Jurkat, Clone E6-1 (cell line): ENCODE measurements around the gene CSMD2.
"Not testable (repeated sequence)": the region's sequence is repeated elsewhere in the genome, so short reads cannot be mapped to it uniquely, and the experiment has no call there.

Experiments
- DNase-seq: peaks from one replicate; pipeline ENCODE4 v3.0.0-alpha.2; 2011; ENCODE audit warnings: low read depth, low spot score
- H3K4me3 ChIP-seq: 2 replicates; pipeline ENCODE4 v1.5.1; 2011; ENCODE audit warnings: mild to moderate bottlenecking, low read length, control low read depth, moderate library complexity

Gene CSMD2

GRCh38 chr1:34019741-34020552 is 145.1 kb downstream of the CSMD2 start:
- no peak overlapping the region for H3K4me3 ChIP-seq
- DNase-seq = no peak

DNA sequence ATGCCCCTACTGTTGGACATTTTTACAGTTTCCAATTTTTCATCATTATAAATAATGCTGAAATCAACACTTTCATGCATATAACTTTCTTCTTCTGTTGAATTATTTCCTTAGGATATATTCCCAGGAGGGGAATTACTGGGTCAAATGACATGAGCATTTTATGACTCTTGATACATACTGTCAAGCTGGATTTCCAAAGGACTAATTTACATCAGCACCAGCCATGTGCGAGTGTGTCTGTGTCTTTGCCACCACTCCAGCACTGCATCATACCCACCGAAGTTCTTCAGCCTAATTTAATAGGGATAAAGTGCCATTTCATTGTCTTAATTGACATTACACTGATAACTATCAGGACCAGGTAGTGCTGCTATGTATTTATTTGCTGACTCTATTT is 146.7 kb downstream of the CSMD2 start:
- DNase-seq = no peak

DNA sequence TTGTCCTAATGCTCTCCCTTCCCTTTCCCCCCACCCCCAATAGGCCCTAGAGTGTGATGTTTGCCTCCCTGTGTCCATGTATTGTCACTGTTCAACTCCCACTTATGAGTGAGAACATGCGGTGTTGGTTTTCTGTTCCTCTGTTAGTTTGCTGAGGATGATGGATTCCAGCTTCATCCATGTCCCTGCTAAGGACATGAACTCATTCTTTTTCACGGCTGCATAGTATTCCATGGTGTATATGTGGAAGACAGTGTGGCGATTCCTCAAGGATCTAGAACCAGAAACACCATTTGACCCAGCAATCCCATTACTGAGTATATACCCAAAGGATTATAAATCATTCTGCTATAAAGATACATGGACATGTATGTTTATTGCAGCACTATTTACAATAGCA is 148.7 kb downstream of the CSMD2 start:
- DNase-seq = not testable (repeated sequence)

More for the DNA sequence above, 146.7 kb downstream of the CSMD2 start:
- no peak overlapping the region for H3K4me3 ChIP-seq

GRCh38 chr1:34013958-34014737 is 150.9 kb downstream of the CSMD2 start:
- DNase-seq = peak; percentile 3
- no peak overlapping the region for H3K4me3 ChIP-seq

More for the DNA sequence above, 148.7 kb downstream of the CSMD2 start:
- not testable (repeated sequence) for H3K4me3 ChIP-seq

GRCh38 chr1:34013136-34013535 is 151.9 kb downstream of the CSMD2 start:
- no peak for DNase-seq
- no peak overlapping the region for H3K4me3 ChIP-seq

DNA sequence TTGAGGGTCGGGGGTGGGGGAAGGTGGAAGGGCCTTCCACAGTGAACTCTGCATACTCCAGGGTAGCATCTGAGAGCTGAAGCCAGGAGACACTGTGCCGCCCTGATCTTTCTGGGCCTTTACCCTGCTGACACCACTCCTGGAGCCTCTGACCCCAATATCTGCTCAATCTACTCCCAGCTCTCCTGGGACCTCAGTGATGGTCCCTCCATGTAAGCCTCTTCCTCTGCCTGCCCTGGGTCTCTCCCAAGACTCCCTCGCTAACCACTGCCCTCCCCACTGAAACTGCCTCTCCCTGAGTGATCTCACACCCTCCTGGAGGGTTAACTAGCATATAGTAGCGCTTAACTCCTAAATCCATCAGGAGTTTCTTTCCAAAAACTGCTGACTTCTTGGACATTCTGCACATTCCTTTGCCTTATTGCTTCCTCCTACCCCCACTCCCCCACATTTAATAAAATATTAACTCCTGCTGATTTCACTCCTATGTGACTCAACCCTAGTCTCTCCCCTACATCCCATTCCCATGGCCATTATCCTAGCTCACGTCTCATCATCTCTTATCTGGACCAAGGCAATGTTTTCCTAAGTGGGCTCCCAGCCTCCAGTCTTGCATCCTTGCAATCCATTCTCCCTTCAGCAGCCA is 155.6 kb downstream of the CSMD2 start:
- no peak overlapping the region for H3K4me3 ChIP-seq
- DNase-seq = no peak

DNA sequence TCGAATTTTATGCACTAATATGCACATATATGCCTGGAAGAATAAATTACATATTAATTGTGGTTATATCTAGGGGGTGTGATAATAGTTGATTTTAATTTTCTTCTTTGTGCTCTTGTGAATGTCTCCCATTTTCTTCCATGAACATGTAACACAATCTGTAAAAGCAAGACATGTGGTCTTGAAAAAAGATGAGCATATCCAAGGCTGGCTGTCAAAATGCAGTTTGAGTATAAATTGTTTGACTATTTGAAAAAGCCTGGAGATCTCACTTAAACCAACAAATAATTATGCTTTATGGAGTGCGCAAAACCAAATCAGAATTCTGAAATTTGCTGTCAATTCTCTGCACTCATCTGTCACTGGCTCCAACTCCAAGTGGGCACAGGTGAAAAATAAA is 157.3 kb downstream of the CSMD2 start:
- H3K4me3 ChIP-seq = no peak overlapping the region
- no peak for DNase-seq

DNA sequence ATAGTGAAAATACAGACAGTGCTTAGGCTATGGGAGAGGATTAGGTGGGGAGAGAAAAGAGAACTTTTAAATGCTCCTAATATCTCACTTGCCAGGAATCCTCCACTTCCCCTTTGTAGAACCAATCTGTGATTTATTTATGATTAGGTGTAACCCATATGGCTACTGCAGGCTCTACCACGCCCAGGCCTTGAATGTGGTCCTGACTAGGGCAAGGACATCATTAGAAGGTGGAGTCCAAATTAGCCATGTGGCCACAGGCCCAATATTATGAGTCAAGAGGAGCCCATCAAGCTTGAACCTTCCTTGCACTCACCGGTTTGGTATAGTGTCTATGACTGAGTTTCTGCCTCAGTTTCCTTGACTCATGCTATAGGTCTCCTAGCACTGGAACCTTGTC is 159.7 kb downstream of the CSMD2 start:
- no peak for DNase-seq
- H3K4me3 ChIP-seq = no peak overlapping the region

- DNase-seq = no peak
- no peak overlapping the region for H3K4me3 ChIP-seq
Measured at GRCh38 chr1:34002810-34003209, 162.2 kb downstream of the CSMD2 start.

DNA sequence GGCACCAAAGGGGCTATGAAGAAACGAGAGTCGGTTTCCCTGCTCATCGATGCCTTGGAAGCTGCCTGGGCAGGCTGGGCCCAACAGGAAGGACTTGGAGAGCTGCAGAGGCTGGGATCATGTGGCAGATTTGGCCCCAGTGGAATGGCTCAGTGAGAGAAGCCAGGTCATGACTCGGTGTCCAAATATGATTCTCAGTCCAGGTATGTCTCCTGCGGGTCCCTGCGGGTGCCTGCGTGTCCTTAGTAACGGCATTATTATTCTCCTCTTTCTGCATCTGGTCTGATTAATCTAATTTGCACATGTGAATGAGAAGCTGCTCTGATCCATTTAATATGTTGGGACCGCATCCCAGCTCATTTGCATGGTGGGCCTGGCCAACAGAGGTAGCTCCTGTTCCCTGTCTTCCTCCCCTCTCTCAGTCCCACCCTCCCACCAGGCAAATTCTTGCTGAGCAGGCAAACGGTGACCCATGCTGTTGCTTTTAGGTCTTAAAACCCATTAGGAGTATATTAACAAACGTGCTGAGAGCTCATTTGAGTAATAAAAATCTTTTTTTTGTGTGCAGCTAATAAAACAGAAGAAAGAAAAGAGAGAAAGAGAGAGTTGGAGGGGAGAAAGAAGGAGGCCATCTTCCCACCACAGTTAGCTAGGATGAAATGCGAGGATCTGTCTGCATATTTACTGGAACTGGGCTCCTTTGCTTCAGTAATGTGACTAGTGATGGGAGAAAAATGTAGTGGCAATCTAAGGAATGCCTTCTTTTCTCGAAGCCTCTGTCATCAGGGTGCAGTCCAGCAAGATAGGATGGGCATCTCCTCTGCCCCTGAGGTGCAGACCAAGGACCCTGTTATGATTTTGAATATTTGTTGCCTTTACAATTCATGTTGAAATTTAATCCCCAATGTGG is 167.6 kb downstream of the CSMD2 start:
- H3K4me3 ChIP-seq = no peak overlapping the region
- DNase-seq = no peak

GRCh38 chr1:33996281-33996680 is 168.7 kb downstream of the CSMD2 start:
- H3K4me3 ChIP-seq = no peak overlapping the region
- no peak for DNase-seq

- H3K4me3 ChIP-seq = no peak overlapping the region
- no peak for DNase-seq
Measured at GRCh38 chr1:33993301-33993700, 171.7 kb downstream of the CSMD2 start.

DNA sequence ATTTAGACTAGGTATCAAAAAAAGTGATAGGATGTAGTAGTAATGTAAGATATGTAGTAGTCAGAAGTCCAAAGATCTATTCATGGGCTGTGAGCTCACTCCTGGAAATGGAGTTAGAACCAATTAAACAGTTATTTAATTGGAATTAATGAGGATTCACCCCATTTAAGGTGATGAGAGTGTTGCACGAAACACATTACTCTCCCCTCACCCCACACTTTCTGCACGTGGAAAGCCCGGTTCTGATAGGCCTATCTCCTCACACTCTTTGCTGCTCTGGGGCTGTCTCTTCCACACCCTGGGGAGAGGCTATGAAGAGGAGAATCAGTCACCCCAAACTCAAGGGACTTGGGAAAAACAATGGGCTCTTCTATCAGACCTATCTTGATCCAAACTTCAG is 174.7 kb downstream of the CSMD2 start:
- H3K4me3 ChIP-seq = no peak overlapping the region
- DNase-seq = no peak

- no peak overlapping the region for H3K4me3 ChIP-seq
- DNase-seq = no peak
Measured at GRCh38 chr1:33988161-33988560, 176.9 kb downstream of the CSMD2 start.

DNA sequence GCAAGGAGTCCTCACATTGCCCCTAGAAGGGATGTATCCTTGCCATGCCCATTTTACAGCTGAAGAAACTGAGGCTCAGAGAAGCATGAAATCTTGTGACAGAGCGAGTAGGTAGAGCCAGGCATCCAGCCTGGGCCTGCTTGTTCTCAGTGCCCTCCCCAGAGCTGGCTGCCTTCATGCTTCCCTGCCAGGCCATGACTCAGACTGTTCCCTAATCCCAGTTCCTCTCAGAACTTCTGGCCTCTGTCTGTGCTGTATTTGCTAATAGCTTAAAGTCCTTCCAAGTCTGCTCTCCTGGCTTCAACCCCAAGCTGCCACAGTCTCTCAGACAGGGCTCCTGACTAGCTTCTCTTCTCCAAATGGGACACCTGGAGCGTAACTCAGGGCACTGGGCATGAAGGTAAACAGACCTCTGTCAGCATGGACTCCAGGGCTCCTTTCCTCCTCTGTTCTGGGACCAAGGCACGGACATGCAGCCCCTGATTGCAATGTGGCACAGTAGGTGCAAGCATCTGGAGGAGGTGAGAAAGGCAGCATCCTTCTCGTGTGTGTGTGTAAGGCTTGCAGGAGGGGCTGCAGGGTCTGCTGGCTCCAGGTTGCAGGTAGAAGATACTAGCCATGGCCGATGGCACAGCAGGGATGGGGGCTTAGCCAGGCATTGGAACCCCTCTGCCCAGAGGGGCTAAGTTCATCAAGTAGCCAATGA is 178.5 kb downstream of the CSMD2 start:
- DNase-seq = no peak
- no peak overlapping the region for H3K4me3 ChIP-seq

- no peak overlapping the region for H3K4me3 ChIP-seq
- DNase-seq = no peak
Measured at GRCh38 chr1:33985656-33986055, 179.4 kb downstream of the CSMD2 start.

DNA sequence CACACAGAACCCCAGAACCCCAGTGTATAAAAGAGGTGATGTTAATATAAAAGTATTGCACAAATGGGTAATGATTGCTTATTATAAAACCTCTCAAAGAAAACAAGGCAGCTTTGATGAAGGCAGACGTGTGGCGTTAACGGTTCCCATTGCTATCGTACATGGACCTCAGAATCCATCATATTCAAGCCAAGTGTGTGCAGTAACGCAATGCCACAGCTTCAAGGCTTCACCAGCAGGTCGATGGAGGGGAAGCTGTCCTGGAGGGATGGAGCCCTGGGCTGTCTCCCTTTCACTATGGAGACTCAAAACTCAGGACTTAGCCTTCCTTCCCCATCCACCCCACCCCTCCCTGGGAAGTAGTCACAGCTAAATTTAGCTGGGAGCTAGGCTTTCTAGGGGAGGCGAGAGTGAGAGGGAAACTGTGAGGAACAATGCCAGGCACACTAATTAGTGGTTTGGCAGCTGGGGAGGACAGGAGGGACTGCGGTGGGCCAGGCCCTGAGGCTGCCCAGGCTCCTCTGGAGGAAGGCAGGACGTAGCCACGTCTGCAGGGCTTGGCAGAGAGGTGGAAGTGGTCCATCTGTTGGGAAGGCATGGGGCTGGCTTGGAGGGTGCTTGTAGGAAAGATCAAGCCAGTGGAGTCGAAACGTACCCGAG is 180.0 kb downstream of the CSMD2 start:
- no peak for DNase-seq

DNA sequence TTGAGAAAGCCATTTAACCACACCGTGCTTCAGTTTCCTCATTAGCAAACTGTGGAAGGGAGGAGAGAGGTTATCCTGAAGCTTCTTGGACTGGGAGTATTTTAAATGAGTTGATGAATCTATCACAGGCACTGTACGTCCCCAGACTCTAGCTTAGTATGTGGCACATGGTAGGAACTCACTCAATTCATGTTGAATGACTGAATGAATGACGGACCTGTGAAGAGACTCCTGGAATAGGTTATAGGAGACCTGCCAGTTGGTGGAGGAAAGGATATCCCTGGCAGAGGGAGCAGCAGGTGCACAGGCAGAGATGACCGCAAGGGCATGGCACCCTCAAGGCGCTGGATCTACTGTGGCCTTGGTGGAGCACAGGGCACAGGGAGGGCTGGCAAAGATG is 182.6 kb downstream of the CSMD2 start:
- H3K4me3 ChIP-seq = no peak overlapping the region
- no peak for DNase-seq

More for the DNA sequence above, 180.0 kb downstream of the CSMD2 start:
- no peak overlapping the region for H3K4me3 ChIP-seq
